K562 (cell line): ENCODE results near the gene OSGEP. TPM values are rescaled to one million over a fixed set of nuclear protein-coding genes. Genes with fewer than 3 reads are reported as not detected.

Experiments
- ARID2 ChIP-seq: fragments of 450-650 bp; IDR thresholded peaks from 2 replicates; pipeline ENCODE4 v1.6.1; 2017; ENCODE audit warnings: antibody characterized with exemption, mild to moderate bottlenecking
- CC2D1A ChIP-seq: fragments of 450-650 bp; IDR thresholded peaks from 2 replicates; pipeline ENCODE4 v1.6.1; 2017; ENCODE audit warnings: mild to moderate bottlenecking
- CUX1 ChIP-seq: fragments of 200-800 bp; sonication (Bioruptor generic); IDR thresholded peaks from 2 replicates; pipeline ENCODE4 v1.6.1; 2016; ENCODE audit warnings: missing genetic modification characterization, missing compliant biosample characterization
- FUS ChIP-seq: fragments of 200-400 bp; formaldehyde crosslinking; optimal IDR thresholded peaks from 2 replicates; pipeline ENCODE3; 2017; ENCODE audit warnings: low read depth, low read length
- GTF3C2 ChIP-seq: IDR thresholded peaks from 3 replicates; pipeline ENCODE4 v1.6.1; 2011; ENCODE audit warnings: borderline replicate concordance, mild to moderate bottlenecking, moderate library complexity; ENCODE audit not compliant: insufficient read length; ENCODE audit errors: extremely low read depth
- HNRNPH1 ChIP-seq: fragments of 200-400 bp; formaldehyde crosslinking; optimal IDR thresholded peaks from 2 replicates; pipeline ENCODE3; 2017; ENCODE audit warnings: low read depth, mild to moderate bottlenecking, low read length, moderate library complexity
- MCM3 ChIP-seq: fragments of 450-650 bp; IDR thresholded peaks from 2 replicates; pipeline ENCODE4 v1.6.1; 2016
- MTF1 ChIP-seq: fragments of 250-450 bp; sonication (Bioruptor Pico); IDR thresholded peaks from 2 replicates; pipeline ENCODE4 v1.9.0; 2021; ENCODE audit warnings: moderate library complexity, mild to moderate bottlenecking, inconsistent platforms, borderline replicate concordance
- PATZ1 ChIP-seq: fragments of 250-450 bp; sonication (Bioruptor Pico); IDR thresholded peaks from 2 replicates; pipeline ENCODE4 v1.5.0; 2020; ENCODE audit warnings: mild to moderate bottlenecking, borderline replicate concordance
- STAT5B ChIP-seq: fragments of 250-450 bp; sonication (Bioruptor Pico); IDR thresholded peaks from 2 replicates; pipeline ENCODE4 v1.8.0; 2021; ENCODE audit warnings: mild to moderate bottlenecking, inconsistent platforms
- TARDBP ChIP-seq: fragments of 450-650 bp; IDR thresholded peaks from 2 replicates; pipeline ENCODE4 v1.6.1; 2016
- TEAD2 ChIP-seq: fragments of 450-650 bp; IDR thresholded peaks from 2 replicates; pipeline ENCODE4 v1.6.1; 2016; ENCODE audit warnings: missing genetic modification characterization, control low read depth, missing compliant biosample characterization
- U2AF1 ChIP-seq: fragments of 200-400 bp; formaldehyde crosslinking; optimal IDR thresholded peaks from 2 replicates; pipeline ENCODE3; 2017; ENCODE audit warnings: mild to moderate bottlenecking, low read depth, low read length, moderate library complexity
- ZNF263 ChIP-seq: sonication (generic); formaldehyde crosslinking; IDR thresholded peaks from 2 replicates; pipeline ENCODE4 v1.8.0; 2022; ENCODE audit warnings: mild to moderate bottlenecking, missing genetic modification reagents, borderline replicate concordance
- ZNF699 ChIP-seq: fragments of 250-450 bp; sonication (Bioruptor Pico); IDR thresholded peaks from 2 replicates; pipeline ENCODE4 v1.8.0; 2021; ENCODE audit warnings: mild to moderate bottlenecking, moderate library complexity; ENCODE audit not compliant: insufficient replicate concordance
- polyA plus RNA-seq, 8 experiments: library from polyadenylated mRNA; depleted of rRNA in 4 of 8; stranded (reverse) in 5 of 8; unstranded in 3 of 8; fragments of >200 nt; fragmentation: Nextera tagmentation in 2 of 8; fragmentation: Illumina TruSeq in 1 of 8; extraction: Ambion mirVana in 2 of 8; extraction: Trizol in 1 of 8; gene quantifications; 2 replicates each; pipeline versions ENCODE4 v1.2.1 to v1.2.3, GENCODE V29; 2011 to 2014; ENCODE audit warnings: inconsistent platforms in 1 of 8, missing spikeins in 1 of 8
- total RNA-seq, 7 experiments: library from RNA; depleted of rRNA in 6 of 7; stranded (reverse); fragments of >200 nt in 6 of 7; fragmentation: Illumina TruSeq in 2 of 7; extraction: Trizol in 2 of 7; gene quantifications; 2 replicates each; pipeline versions ENCODE4 v1.2.1 to v1.2.3, GENCODE V29; 2011 to 2021; ENCODE audit warnings: low replicate concordance in 1 of 7
- TF ChIP-seq, protein P1 (sequence below): fragments of 250-450 bp; sonication (Bioruptor Pico); IDR thresholded peaks from 2 replicates; pipeline ENCODE4 v1.4.0; 2020

Gene OSGEP
- total and polyA plus RNA-seq, 9 of the 15 experiments (the other 6 are each of a cell fraction or from before 2014, with no cell fraction given), result 32.1 to 59.2 (median 44.1) TPM

DNA sequence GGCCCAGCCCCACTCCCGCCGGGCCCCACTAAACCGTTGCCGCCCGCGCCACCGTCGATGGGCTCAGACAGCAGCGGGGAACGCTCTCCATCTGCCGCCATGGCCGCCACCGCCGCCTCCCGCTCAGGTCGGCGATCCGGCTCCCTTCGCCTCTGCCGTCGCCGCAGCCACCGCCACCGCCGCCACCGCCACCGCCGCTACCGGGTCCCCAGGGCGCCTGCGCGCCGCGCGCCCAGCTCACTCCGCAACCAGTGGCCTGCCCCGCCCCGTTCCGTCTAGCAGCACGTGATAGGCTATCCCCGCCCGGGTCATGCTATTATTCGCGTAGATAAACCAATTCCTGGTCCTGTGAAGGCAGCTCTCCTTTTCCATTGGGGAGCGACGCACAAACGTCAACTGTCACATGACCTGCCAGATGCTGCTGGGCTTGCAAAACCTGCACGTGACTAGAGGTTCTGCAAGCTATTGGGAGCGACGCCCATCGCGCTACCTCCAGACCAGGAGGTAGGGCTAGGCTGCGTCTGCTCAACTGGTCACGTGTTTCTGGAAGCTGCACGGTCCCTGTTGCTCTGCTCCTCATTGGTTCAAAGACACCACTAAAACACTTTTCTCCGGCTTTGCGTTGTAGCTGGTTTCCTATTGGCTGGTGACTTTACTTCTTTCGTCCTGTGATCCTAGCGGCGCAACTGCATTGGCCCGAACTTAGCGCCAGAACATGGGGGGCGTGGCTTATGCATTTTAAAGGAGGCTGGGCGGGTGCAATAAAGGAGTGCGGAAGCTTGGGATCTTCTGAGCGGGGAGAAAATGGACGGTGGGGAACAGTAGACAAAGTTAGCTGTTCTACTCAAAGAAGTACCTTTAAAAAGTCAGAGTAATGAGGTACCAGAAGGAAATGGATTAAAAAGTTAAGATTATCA, 6.9 kb upstream of the OSGEP start, which contains the start of gene PIP4P1 (continued):
- no peak for TF ChIP-seq CUX1 (CRISPR knock-in tag)
- no peak for TF ChIP-seq GTF3C2
- peak; percentile 96 for TF ChIP-seq CC2D1A
- no peak for TF ChIP-seq HNRNPH1
- no peak for TF ChIP-seq ZNF699
- no peak for TF ChIP-seq MTF1 (CRISPR knock-in tag)
- TF ChIP-seq U2AF1, result no peak
- TF ChIP-seq ZNF263, result no peak; the same call in 1 of the 2 replicates
- TF ChIP-seq MCM3, result no peak
- TF ChIP-seq STAT5B (CRISPR knock-in tag), result no peak
- no peak for TF ChIP-seq TEAD2
- TF ChIP-seq FUS, result no peak
- TF ChIP-seq TARDBP, result no peak
- TF ChIP-seq PATZ1 (CRISPR knock-in tag), result no peak
- no peak for TF ChIP-seq ARID2
- TF ChIP-seq, protein P1, sequence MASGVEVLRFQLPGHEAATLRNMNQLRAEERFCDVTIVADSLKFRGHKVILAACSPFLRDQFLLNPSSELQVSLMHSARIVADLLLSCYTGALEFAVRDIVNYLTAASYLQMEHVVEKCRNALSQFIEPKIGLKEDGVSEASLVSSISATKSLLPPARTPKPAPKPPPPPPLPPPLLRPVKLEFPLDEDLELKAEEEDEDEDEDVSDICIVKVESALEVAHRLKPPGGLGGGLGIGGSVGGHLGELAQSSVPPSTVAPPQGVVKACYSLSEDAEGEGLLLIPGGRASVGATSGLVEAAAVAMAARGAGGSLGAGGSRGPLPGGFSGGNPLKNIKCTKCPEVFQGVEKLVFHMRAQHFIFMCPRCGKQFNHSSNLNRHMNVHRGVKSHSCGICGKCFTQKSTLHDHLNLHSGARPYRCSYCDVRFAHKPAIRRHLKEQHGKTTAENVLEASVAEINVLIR, result peak; percentile 61; the same call in 1 of the 2 replicates
